Measurements from ENCODE around the gene CCDC102B. TPM values are rescaled to one million over a fixed set of nuclear protein-coding genes. Genes with fewer than 3 reads are reported as not detected.

The CCDC102B gene
- total RNA-seq, 1 donor from 2014 or later: 8.1 TPM

DNA sequence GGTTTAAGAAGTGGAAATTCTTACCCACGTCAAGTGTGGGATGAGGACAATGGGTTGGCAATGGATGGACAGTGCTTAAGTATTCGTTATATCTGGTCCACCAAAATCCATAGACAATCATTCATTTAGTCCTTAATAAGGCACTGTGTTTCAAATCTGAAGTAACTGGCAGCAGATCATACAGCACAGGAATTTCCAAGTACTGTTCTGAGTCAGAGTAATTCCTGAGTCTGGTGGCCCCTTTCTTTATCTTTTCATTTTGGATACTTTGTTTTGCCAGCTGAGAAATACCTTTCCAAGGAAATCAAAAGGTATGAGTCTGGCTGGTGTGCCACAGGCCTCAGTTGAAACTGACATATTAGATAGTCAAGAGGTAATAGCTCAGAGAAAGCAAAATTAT, 31.4 kb upstream of the CCDC102B start:
- TF ChIP-seq, protein P1, sequence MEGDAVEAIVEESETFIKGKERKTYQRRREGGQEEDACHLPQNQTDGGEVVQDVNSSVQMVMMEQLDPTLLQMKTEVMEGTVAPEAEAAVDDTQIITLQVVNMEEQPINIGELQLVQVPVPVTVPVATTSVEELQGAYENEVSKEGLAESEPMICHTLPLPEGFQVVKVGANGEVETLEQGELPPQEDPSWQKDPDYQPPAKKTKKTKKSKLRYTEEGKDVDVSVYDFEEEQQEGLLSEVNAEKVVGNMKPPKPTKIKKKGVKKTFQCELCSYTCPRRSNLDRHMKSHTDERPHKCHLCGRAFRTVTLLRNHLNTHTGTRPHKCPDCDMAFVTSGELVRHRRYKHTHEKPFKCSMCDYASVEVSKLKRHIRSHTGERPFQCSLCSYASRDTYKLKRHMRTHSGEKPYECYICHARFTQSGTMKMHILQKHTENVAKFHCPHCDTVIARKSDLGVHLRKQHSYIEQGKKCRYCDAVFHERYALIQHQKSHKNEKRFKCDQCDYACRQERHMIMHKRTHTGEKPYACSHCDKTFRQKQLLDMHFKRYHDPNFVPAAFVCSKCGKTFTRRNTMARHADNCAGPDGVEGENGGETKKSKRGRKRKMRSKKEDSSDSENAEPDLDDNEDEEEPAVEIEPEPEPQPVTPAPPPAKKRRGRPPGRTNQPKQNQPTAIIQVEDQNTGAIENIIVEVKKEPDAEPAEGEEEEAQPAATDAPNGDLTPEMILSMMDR (IDR thresholded peaks at IDR 0.05): no peak
- Mint-ChIP-seq H3K4me3 (ENCODE audit: unreplicated experiment) (no peak overlapping the region), H3K9me3 (ENCODE audit: low read depth) (peaks cover 10% of the 10 kb centered on the region), H3K27me3 (ENCODE audit: low read depth) (no peaks in the 10 kb centered on the region), H3K36me3 (ENCODE audit: low read depth) (peaks cover 1% of the 10 kb centered on the region), H3K4me1 (ENCODE audit: low read depth) (peaks cover 7% of the 10 kb centered on the region), H3K27ac (ENCODE audit: unreplicated experiment) (no peak overlapping the region)
- DNase-seq (ENCODE audit: low spot score): no peak

DNA sequence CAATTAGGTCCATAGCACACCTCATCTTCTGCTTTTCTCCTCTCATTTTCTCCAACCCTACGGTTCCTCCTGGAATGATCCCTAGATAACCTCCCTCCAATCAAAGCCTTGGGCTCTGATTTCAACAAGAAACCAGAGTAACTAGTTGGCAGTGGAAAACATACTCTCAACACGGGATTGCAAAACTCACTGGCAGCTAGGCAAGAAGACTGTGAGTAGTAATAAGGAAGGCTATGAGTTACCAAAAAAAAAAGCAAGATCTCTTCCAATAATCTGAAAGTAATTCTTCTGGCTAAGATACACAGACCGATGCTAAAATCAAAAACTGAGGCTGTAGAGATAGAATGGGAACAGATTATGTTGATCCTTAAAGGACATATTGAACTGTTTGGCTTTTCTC, 28.4 kb upstream of the CCDC102B start:
- DNase-seq (ENCODE audit: low spot score): no peak
- peaks cover 6% of the 10 kb centered on the region for H3K9me3 Mint-ChIP-seq (ENCODE audit: low read depth)
- H3K4me3 Mint-ChIP-seq (ENCODE audit: unreplicated experiment): no peak overlapping the region
- H3K36me3 Mint-ChIP-seq (ENCODE audit: low read depth): peaks cover 1% of the 10 kb centered on the region
- H3K27me3 Mint-ChIP-seq (ENCODE audit: low read depth): no peaks in the 10 kb centered on the region
- peaks cover 11% of the 10 kb centered on the region for H3K4me1 Mint-ChIP-seq (ENCODE audit: low read depth)
- no peak overlapping the region for H3K27ac Mint-ChIP-seq (ENCODE audit: unreplicated experiment)
- TF ChIP-seq, protein P1 (IDR thresholded peaks at IDR 0.05): no peak

DNA sequence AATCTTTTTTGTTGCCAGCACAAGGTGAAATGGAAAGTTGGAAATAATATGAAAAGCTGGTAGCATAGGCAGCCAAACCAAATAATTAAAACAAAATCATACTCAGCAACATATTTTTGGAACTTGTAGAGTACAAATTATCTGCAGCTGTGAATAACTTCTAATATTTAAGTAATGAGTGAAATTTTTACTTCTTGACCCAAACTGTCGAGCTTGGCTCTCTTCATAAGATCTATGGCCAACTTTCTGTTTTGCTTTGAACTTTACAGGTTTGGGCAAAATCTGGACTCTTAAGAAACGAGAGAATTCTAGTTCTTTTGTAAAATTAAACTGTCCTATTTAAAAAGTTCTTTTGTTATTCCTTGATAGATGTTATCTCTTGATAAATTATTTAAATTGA, 25.6 kb upstream of the CCDC102B start:
- Mint-ChIP-seq H3K9me3 (ENCODE audit: low read depth) (peaks cover 6% of the 10 kb centered on the region), H3K4me3 (ENCODE audit: unreplicated experiment) (no peak overlapping the region)
- DNase-seq (ENCODE audit: low spot score): no peak

DNA sequence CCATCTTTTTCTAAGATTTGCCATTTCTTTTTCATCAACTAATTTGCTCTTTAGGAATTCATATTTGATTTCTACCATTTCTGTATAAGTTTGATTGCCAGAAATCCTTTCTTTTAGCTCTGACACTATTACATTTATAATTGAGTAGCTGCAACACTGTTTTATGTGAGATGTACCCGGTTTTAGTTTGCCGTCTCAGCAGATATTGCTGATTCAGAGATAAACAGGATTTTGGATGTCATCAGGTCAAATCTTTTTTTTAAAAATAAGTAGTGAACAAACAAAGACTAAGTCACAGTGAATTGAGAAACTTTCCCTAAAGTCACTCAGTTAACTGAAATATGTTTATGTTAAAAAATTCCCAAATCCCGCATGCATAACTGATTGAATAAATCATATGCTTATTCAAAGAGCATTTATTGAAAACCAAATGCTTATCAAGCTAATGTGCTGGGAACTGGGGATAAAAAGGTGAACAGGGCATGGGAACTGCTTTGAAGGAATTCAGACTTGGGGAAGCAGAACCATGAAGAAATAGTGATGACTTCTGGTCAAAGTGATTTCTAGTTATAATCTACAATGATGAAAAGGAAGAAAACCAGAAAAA, 19.5 kb upstream of the CCDC102B start:
- no peak overlapping the region for H3K27ac Mint-ChIP-seq (ENCODE audit: unreplicated experiment)
- TF ChIP-seq, protein P1 (IDR thresholded peaks at IDR 0.05): no peak
- H3K9me3 Mint-ChIP-seq (ENCODE audit: low read depth): no peaks in the 10 kb centered on the region
- no peak for DNase-seq (ENCODE audit: low spot score)
- H3K4me1 Mint-ChIP-seq (ENCODE audit: low read depth): no peaks in the 10 kb centered on the region
- H3K36me3 Mint-ChIP-seq (ENCODE audit: low read depth): no peaks in the 10 kb centered on the region
- no peaks in the 10 kb centered on the region for H3K27me3 Mint-ChIP-seq (ENCODE audit: low read depth)
- H3K4me3 Mint-ChIP-seq (ENCODE audit: unreplicated experiment): no peak overlapping the region

More for the DNA sequence above, 25.6 kb upstream of the CCDC102B start:
- H3K27ac Mint-ChIP-seq (ENCODE audit: unreplicated experiment): no peak overlapping the region
- TF ChIP-seq, protein P1 (IDR thresholded peaks at IDR 0.05): no peak
- no peaks in the 10 kb centered on the region for H3K27me3 Mint-ChIP-seq (ENCODE audit: low read depth)
- H3K4me1 Mint-ChIP-seq (ENCODE audit: low read depth): peaks cover 7% of the 10 kb centered on the region
- peaks cover 1% of the 10 kb centered on the region for H3K36me3 Mint-ChIP-seq (ENCODE audit: low read depth)

DNA sequence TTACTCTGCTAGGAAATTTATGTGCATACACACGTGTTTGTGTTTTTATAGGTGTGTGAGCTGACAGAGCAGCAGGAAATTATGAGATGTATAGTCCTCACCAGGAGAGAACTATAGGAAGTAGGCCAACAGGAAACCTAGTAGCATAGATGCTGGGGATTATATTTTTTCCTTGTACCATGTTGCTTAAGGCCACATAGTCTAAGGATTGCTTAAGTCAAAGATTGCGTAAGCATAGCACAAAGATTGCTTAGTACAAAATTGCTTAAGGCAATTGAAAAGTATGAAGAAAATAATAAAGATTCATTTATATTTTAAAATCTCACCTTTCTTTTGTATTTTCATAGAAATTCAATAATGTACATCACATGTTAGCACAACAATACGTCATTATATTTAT, 18.7 kb upstream of the CCDC102B start:
- Mint-ChIP-seq H3K27me3 (ENCODE audit: low read depth) (no peaks in the 10 kb centered on the region), H3K27ac (ENCODE audit: unreplicated experiment) (no peak overlapping the region), H3K9me3 (ENCODE audit: low read depth) (no peaks in the 10 kb centered on the region), H3K36me3 (ENCODE audit: low read depth) (no peaks in the 10 kb centered on the region), H3K4me1 (ENCODE audit: low read depth) (no peaks in the 10 kb centered on the region), H3K4me3 (ENCODE audit: unreplicated experiment) (no peak overlapping the region)
- TF ChIP-seq, protein P1 (IDR thresholded peaks at IDR 0.05): no peak
- no peak for DNase-seq (ENCODE audit: low spot score)
